ENCODE results near the gene GPR45. TPM values are rescaled to one million over a fixed set of nuclear protein-coding genes. Genes with fewer than 3 reads are reported as not detected.

The GPR45 gene
- total and polyA plus RNA-seq, 9 of the 15 experiments (the other 6 are each of a cell fraction or from before 2014, with no cell fraction given) = not detected

DNA sequence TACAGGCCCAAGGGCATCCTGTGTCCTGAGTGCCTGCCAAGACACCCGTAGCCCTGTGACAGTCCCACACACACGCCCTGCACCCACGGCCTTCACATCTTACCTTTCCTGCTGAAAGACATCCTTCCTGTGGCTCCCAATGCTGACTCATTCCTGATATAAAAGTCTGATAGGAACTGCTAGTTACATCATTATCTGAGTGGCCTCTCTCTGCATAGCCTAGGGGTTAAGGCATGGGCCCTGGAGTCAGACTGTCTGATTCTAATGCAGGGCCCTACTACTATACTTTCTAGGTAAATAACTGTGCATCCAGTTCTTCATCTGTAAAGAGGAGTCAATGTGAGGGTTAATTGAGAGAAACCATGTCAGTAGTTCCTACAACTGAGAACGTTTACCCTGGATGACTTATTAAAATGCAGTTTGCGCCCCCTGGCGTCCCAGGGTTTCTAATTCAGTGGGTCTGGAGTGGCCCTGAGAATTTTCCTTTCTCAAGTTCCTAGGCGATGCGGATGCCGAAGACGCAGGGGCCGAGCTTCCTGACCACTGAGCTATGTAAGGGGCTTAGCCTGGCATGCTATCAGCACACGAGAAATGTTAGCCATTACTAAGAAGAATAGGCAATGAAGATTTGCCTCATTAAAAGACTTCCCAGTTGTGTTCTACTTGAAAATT lies 6.0 kb upstream of the GPR45 start (continued):
- TF ChIP-seq, protein P1, sequence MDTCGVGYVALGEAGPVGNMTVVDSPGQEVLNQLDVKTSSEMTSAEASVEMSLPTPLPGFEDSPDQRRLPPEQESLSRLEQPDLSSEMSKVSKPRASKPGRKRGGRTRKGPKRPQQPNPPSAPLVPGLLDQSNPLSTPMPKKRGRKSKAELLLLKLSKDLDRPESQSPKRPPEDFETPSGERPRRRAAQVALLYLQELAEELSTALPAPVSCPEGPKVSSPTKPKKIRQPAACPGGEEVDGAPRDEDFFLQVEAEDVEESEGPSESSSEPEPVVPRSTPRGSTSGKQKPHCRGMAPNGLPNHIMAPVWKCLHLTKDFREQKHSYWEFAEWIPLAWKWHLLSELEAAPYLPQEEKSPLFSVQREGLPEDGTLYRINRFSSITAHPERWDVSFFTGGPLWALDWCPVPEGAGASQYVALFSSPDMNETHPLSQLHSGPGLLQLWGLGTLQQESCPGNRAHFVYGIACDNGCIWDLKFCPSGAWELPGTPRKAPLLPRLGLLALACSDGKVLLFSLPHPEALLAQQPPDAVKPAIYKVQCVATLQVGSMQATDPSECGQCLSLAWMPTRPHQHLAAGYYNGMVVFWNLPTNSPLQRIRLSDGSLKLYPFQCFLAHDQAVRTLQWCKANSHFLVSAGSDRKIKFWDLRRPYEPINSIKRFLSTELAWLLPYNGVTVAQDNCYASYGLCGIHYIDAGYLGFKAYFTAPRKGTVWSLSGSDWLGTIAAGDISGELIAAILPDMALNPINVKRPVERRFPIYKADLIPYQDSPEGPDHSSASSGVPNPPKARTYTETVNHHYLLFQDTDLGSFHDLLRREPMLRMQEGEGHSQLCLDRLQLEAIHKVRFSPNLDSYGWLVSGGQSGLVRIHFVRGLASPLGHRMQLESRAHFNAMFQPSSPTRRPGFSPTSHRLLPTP (IDR thresholded peaks at IDR 0.05; ENCODE audit: borderline replicate concordance, extremely low read depth, insufficient read length) = no peak
- no peak for TF ChIP-seq STAT6 (CRISPR knock-in tag; IDR thresholded peaks at IDR 0.05)
- no peak for TF ChIP-seq MTA2 (IDR thresholded peaks at IDR 0.05; ENCODE audit: low read depth)
- TF ChIP-seq ZNF436 (CRISPR knock-in tag; IDR thresholded peaks at IDR 0.05) = no peak
- TF ChIP-seq ZBTB17 (CRISPR knock-in tag; IDR thresholded peaks at IDR 0.05) = no peak
- TF ChIP-seq MYC (IDR thresholded peaks at IDR 0.05; ENCODE audit: low read depth, low read length) = peak; percentile 39; the same call in 1 of the 2 replicates
- TF ChIP-seq MYC (CRISPR knock-in tag; IDR thresholded peaks at IDR 0.05; ENCODE audit: borderline replicate concordance, low read depth) = no peak
- no peak for TF ChIP-seq XRCC4 (IDR thresholded peaks at IDR 0.05; ENCODE audit: extremely low read depth, insufficient read depth, insufficient read length)
- TF ChIP-seq NR2C2 (CRISPR knock-in tag; IDR thresholded peaks at IDR 0.05) = no peak
- no peak for TF ChIP-seq NR2C2 (tag; IDR thresholded peaks at IDR 0.05)
- TF ChIP-seq, protein P2, sequence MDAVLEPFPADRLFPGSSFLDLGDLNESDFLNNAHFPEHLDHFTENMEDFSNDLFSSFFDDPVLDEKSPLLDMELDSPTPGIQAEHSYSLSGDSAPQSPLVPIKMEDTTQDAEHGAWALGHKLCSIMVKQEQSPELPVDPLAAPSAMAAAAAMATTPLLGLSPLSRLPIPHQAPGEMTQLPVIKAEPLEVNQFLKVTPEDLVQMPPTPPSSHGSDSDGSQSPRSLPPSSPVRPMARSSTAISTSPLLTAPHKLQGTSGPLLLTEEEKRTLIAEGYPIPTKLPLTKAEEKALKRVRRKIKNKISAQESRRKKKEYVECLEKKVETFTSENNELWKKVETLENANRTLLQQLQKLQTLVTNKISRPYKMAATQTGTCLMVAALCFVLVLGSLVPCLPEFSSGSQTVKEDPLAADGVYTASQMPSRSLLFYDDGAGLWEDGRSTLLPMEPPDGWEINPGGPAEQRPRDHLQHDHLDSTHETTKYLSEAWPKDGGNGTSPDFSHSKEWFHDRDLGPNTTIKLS (IDR thresholded peaks at IDR 0.05; ENCODE audit: borderline replicate concordance, low read depth) = no peak
- TF ChIP-seq KDM2B (CRISPR knock-in tag; IDR thresholded peaks at IDR 0.05) = no peak
- peak; percentile 81 for TF ChIP-seq JUND (IDR thresholded peaks at IDR 0.05; ENCODE audit: borderline replicate concordance, low read depth, low read length)
- TF ChIP-seq JUND (tag; IDR thresholded peaks at IDR 0.05; ENCODE audit: borderline replicate concordance, low read depth, low read length) = peak; percentile 91; the same call in 2 of the 3 replicates
- peak; percentile 73 for TF ChIP-seq C11orf30 (IDR thresholded peaks at IDR 0.05; ENCODE audit: low read depth)
- TF ChIP-seq MEF2A (IDR thresholded peaks at IDR 0.05; ENCODE audit: control insufficient read depth, low read depth, low read length) = no peak
- TF ChIP-seq, protein P3, sequence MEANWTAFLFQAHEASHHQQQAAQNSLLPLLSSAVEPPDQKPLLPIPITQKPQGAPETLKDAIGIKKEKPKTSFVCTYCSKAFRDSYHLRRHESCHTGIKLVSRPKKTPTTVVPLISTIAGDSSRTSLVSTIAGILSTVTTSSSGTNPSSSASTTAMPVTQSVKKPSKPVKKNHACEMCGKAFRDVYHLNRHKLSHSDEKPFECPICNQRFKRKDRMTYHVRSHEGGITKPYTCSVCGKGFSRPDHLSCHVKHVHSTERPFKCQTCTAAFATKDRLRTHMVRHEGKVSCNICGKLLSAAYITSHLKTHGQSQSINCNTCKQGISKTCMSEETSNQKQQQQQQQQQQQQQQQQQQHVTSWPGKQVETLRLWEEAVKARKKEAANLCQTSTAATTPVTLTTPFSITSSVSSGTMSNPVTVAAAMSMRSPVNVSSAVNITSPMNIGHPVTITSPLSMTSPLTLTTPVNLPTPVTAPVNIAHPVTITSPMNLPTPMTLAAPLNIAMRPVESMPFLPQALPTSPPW (CRISPR knock-in tag; IDR thresholded peaks at IDR 0.05) = no peak
- TF ChIP-seq KLF10 (CRISPR knock-in tag; IDR thresholded peaks at IDR 0.05) = no peak

All from K562 (cell line).